H1 (cell line): ENCODE results near the gene LY6G5B. TPM values are rescaled to one million over a fixed set of nuclear protein-coding genes. Genes with fewer than 3 reads are reported as not detected.

ENCODE experiments used
- BACH1 ChIP-seq: IDR thresholded peaks from 2 replicates; pipeline ENCODE4 v1.6.1; 2012; ENCODE audit warnings: low read length, improper control_type of control experiment
- CHD1 ChIP-seq: IDR thresholded peaks from 2 replicates; pipeline ENCODE4 v1.6.1; 2012; ENCODE audit warnings: low read depth, low read length, improper control_type of control experiment
- CHD7 ChIP-seq: fragments of 300-600 bp; sonication (generic); IDR thresholded peaks from 2 replicates; pipeline ENCODE4 v1.7.1; 2012; ENCODE audit warnings: low read length, moderate library complexity, mild to moderate bottlenecking, inconsistent platforms; ENCODE audit not compliant: insufficient replicate concordance
- CREB1 ChIP-seq: IDR thresholded peaks from 2 replicates; pipeline ENCODE4 v1.6.1; 2012; ENCODE audit warnings: inconsistent platforms
- GTF2F1 ChIP-seq: IDR thresholded peaks from 2 replicates; pipeline ENCODE4 v1.6.1; 2012; ENCODE audit warnings: low read depth, low read length, improper control_type of control experiment, borderline replicate concordance
- KDM5A ChIP-seq: fragments of 200-600 bp; IDR thresholded peaks from 2 replicates; pipeline ENCODE4 v1.7.1; 2012; ENCODE audit warnings: mild to moderate bottlenecking, low read length, inconsistent platforms, mixed read lengths
- PHF8 ChIP-seq: fragments of 200-600 bp; sonication (generic); conservative IDR thresholded peaks from 2 replicates; pipeline ENCODE4 v1.7.1; 2012; ENCODE audit warnings: low read depth, mild to moderate bottlenecking, inconsistent platforms, low read length, moderate library complexity
- ZNF274 ChIP-seq: IDR thresholded peaks from 2 replicates; pipeline ENCODE4 v1.7.0; 2012; ENCODE audit warnings: low read length, borderline replicate concordance; ENCODE audit errors: extremely low read depth
- polyA plus RNA-seq, 7 experiments: library from polyadenylated mRNA; depleted of rRNA in 3 of 7; stranded (reverse) in 5 of 7; unstranded in 2 of 7; fragments of >200 nt in 5 of 7; fragments of 200-250 nt in 2 of 7; gene quantifications; 1 replicate in 5 of 7; 2 replicates in 1 of 7; 4 replicates in 1 of 7; pipeline versions ENCODE4 v1.2.1 to v1.2.3, GENCODE V29; 2011 to 2013; ENCODE audit warnings: missing spikeins in 2 of 7, mixed read lengths in 2 of 7
- total RNA-seq: library from RNA; stranded (reverse); fragmentation: NEBNext Ultra II Directional; extraction: Animal tissue kit (Norgen Biotek cat#: 25700); gene quantifications from 2 replicates; pipeline ENCODE4 v1.2.1, GENCODE V29; 2021

The LY6G5B gene
- total and polyA plus RNA-seq, 2 of the 8 experiments (the other 6 are each of a cell fraction or from before 2014, with no cell fraction given), result 10.6 to 12.6 TPM

GRCh38 chr6:31687860-31688693, 18.3 kb downstream of the LY6G5B start (continued):
- TF ChIP-seq CHD7 (no peak), CREB1 (no peak), CHD1 (no peak), BACH1 (no peak), KDM5A (no peak), GTF2F1 (no peak), PHF8 (no peak), ZNF274 (no peak)
